ENCODE measurements around the gene BBC3.

BBC3 gene

DNA sequence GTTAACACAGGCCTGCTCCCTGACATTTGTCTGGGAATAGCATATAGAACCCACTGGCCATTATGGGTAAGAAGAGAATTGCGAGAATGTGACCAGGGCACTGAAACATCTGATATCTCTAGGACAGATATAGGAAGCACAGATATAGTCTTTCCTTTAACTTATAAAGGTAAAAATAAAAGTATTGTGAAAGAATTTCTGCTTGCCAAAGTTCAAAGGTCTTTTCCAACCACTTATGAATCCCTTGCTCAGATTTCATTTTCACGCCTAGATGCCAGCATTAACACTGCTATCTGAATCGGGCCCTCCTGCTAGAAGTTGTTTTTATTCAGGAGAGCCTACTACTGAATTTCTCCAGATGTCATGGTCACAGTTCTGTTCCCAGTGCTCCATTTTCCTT is 27.7 kb downstream of the BBC3 start:
- TF ChIP-seq, protein P1, sequence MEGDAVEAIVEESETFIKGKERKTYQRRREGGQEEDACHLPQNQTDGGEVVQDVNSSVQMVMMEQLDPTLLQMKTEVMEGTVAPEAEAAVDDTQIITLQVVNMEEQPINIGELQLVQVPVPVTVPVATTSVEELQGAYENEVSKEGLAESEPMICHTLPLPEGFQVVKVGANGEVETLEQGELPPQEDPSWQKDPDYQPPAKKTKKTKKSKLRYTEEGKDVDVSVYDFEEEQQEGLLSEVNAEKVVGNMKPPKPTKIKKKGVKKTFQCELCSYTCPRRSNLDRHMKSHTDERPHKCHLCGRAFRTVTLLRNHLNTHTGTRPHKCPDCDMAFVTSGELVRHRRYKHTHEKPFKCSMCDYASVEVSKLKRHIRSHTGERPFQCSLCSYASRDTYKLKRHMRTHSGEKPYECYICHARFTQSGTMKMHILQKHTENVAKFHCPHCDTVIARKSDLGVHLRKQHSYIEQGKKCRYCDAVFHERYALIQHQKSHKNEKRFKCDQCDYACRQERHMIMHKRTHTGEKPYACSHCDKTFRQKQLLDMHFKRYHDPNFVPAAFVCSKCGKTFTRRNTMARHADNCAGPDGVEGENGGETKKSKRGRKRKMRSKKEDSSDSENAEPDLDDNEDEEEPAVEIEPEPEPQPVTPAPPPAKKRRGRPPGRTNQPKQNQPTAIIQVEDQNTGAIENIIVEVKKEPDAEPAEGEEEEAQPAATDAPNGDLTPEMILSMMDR (IDR thresholded peaks at IDR 0.05): no peak
- DNase-seq (ENCODE audit: low spot score): no peak
- Histone ChIP-seq H3K27ac (no peak overlapping the region), H3K4me3 (no peak overlapping the region)

DNA sequence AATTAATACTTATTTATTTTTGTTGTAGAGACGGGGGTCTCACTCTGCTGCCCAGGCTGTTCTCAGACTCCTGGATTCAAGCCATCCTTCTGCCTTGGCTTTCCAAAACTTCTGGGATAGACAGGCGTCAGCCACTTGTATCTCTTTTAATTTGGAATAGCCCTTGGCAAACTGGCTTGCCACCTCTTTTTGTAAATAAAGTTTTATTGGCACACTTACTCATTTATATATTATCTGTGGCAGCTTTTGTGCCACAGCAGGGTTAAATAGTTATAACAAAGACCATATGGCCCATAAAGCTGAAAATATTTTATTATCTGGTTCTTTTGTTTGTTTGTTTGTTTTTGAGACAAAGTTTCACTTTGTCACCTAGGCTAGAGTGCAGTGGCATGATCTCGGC is 30.5 kb downstream of the BBC3 start:
- DNase-seq (ENCODE audit: low spot score): no peak
- TF ChIP-seq, protein P1 (IDR thresholded peaks at IDR 0.05): no peak
- Histone ChIP-seq H3K27ac (no peak overlapping the region), H3K4me3 (no peak overlapping the region)

DNA sequence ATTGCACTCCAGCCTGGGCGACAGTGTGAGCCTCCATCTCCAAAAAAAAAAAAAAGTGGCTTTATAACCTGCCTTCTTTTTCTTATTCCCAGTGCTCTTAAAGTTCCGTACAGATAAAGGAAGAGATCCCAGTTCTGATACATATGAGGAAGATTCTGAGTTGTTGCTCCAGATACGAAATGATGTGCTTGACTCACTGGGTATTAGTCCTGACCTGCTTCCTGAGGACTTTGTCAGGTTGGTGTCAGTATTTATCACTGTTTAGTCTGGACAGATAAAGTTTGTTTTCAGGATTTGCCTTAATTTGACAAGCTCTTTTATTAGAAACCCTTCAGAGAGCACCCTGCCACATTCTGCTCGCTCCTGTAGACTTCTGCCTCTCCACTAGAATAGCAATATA is 33.9 kb downstream of the BBC3 start:
- no peak for DNase-seq (ENCODE audit: low spot score)
- Histone ChIP-seq H3K4me3 (no peak overlapping the region), H3K27ac (no peak overlapping the region)
- TF ChIP-seq, protein P1 (IDR thresholded peaks at IDR 0.05): no peak

DNA sequence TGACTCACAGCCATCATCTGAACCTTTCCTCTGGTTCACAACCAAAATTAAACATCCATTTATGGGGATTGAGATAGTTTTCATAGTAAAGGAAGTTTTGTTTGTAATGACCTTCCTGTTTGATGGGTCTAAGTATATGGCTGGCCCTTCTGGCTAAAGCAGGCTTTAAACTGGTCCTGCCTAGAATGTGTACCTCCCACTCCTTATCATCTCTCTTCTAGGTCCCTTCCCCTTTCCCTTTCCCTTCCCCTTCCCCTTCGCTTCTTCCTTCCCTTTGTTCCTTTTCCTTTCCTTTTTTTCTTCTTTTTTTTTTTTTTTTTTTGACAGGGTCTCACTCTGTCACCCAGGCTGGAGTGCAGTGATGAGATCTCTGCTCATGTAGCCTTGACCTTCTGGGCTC is 35.6 kb downstream of the BBC3 start:
- H3K27ac ChIP-seq: no peak overlapping the region
- TF ChIP-seq, protein P1 (IDR thresholded peaks at IDR 0.05): no peak
- H3K4me3 ChIP-seq: no peak overlapping the region
- no peak for DNase-seq (ENCODE audit: low spot score)

DNA sequence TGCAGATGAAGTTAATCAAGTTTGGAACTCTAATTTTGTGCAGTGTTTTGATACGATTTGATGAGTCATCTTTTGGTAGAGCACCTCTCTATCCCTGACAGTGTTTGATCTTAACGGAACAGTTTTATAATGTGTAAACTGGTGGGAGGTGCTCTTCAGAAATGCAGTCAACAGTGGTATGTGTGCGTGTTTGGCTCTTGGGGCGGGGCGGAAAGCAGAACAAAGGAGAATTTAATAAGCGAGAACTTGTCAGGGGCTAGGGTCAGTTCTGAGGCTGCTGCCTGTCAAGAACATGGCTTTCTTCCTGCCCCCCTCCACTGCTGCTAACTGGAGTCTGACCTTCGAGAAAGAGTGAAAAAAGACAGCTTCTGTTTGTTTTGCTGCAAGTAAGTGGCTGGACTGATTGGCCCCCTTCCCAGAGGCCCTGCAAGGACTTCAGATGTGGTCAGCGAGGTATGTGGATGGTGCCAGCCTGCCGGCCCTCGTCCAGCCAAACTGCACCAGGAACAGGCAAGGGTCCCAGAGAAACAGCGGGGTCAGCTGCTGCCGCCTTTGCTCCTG is 40.8 kb downstream of the BBC3 start:
- peak; percentile 86 for DNase-seq (ENCODE audit: low spot score)
- H3K27ac ChIP-seq: peak overlapping the region; percentile 77 to 80
- peak overlapping the region; percentile 15 for H3K4me3 ChIP-seq
- TF ChIP-seq, protein P1 (IDR thresholded peaks at IDR 0.05): no peak

DNA sequence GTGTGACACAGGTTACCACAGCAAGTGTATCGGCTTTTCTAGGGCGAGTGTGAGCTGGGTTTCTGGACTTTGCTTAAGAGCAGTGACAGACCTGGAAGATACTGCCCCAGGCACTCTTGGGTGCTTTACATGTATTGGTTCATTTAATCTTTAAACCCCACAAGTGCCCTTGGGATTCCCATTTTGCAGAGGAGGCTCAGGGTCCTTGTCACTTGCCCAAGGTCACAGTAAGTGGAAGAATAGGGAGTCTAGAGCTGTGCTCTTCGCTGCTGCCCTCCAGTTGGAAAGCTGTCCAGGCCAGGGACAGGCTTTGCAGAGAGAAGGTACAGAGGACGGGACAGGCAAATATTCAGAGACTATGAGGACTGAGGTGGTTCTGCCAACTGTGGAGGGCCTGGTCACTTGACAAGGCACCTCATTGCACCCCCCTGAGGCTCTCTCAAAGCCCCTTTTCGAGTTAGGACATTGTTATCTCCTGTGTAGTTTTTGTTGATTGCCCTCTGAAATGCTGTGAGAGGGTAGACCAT is 42.4 kb downstream of the BBC3 start:
- Histone ChIP-seq H3K4me3 (no peak overlapping the region), H3K27ac (peak overlapping the region in 1 of 2 donors; percentile 12)
- no peak for DNase-seq (ENCODE audit: low spot score)
- TF ChIP-seq, protein P1 (IDR thresholded peaks at IDR 0.05): no peak

DNA sequence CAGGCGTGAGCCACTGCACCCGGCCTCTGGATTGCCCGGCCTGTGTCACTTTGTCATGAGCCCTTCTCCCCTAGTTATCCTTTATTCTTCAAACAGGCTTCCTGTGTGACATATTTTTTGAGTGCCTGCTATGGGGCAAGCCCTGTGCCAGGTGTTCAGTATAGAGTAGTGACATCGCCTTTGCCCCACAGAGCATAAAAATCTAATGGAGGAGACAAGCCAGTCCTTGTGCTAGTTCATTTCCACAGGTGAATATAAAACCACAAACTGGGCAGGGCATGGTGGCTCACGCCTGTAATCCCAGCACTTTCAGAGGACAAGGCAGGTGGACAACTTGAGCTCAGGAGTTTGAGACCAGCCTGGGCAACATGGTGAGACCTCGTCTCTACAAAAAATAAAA is 43.2 kb downstream of the BBC3 start:
- no peak overlapping the region for H3K27ac ChIP-seq
- H3K4me3 ChIP-seq: no peak overlapping the region
- DNase-seq (ENCODE audit: low spot score): no peak
- TF ChIP-seq, protein P1 (IDR thresholded peaks at IDR 0.05): no peak
